HG03095 (cell line): Measurements from ENCODE around the gene TAF11L5.
"Not testable (repeated sequence)": the region's sequence is repeated elsewhere in the genome, so short reads cannot be mapped to it uniquely, and the experiment has no call there.

Source experiments
- ATAC-seq: cut with Tn5 transposase; IDR thresholded peaks from one replicate; pipeline ENCODE4 v1.9.1; 2021; ENCODE audit warnings: moderate library complexity; ENCODE audit not compliant: unreplicated experiment

TAF11L5 gene

GRCh38 chr5:17524935-17525334 lies at the start of gene TAF11L5:
TAF11L5 (plus strand) TSS chr5:17525235.
- ATAC-seq = not testable (repeated sequence)

DNA sequence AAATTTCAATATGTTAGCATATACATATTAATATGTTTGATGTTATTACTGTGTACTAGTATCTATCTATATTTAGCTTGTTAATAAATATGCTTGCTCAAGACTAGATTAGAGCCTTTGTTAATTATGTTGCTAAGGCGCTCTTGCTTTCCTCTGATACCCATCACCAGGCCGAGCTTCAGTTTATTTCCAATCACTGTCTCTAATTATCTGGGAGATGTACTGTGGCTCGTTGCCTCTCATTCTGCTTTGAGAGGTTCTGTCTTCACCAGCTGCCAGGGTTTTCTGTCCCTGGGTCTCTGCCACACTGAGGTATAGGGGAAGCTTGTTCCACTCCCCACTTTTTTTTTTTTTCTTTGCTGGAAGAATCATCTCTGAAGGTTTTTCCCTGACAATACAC lies 48.0 kb upstream of the TAF11L5 start:
- no peak for ATAC-seq

DNA sequence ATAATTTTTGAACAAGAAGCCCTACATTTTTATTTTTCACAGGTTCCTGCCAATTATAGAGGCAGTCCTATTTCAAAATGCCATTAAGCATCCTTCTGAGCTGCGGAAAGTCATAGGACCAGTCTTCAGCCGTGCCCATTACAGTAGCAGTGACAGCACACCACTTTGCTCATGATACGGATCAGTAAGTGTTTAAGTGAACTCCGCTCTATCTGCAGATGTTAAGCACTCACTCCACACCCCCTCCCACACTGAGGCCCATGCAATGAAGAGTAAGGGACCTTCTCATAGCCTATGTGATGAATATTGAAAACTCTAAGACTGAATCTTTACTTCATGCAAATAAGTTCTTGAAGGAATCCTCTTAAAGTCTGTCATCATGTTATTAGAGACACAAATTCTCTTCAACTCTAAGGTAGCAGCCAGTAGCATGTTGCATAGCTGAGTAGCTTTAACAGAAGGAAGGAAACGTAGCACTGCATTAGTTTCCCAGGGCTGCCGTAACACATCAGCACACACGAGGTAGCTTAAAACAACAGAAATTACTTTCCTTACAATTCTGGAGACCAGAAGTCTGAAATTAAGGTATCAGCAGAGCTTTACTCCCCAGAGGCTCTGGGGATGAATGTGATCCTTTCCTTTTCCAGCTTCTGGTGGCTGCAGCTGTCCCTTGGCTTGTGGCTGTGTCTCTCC lies 47.3 kb upstream of the TAF11L5 start:
- ATAC-seq = no peak

GRCh38 chr5:17481378-17481777 lies 43.7 kb upstream of the TAF11L5 start:
- no peak for ATAC-seq

GRCh38 chr5:17482790-17483189 lies 42.2 kb upstream of the TAF11L5 start:
- ATAC-seq = no peak

- ATAC-seq = not testable (repeated sequence)
Observed at GRCh38 chr5:17486464-17487173, 38.4 kb upstream of the TAF11L5 start.

- ATAC-seq = no peak
Observed at GRCh38 chr5:17487174-17487512, 37.9 kb upstream of the TAF11L5 start.

DNA sequence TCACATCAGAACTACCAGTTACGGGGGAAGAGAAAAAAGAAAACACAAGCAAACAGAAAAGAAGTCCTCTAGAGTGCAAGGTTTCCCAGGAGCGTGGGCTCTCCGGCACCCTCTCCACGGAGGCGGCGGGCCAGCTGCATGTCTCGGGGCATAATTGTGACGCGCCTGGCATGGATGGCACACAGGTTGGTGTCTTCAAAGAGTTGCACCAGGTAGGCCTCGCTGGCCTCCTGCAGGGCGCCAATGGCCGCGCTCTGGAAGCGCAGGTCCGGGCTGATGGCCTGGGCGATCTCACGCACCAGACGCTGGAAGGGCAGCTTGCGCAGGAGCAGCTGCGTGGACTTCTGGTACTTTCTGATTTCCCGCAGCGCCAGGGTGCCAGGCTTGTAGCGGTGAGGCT lies 33.8 kb upstream of the TAF11L5 start:
- ATAC-seq = not testable (repeated sequence)

- ATAC-seq = no peak
Observed at GRCh38 chr5:17492770-17493169, 32.3 kb upstream of the TAF11L5 start.

- no peak for ATAC-seq
Observed at GRCh38 chr5:17497446-17497845, 27.6 kb upstream of the TAF11L5 start.

DNA sequence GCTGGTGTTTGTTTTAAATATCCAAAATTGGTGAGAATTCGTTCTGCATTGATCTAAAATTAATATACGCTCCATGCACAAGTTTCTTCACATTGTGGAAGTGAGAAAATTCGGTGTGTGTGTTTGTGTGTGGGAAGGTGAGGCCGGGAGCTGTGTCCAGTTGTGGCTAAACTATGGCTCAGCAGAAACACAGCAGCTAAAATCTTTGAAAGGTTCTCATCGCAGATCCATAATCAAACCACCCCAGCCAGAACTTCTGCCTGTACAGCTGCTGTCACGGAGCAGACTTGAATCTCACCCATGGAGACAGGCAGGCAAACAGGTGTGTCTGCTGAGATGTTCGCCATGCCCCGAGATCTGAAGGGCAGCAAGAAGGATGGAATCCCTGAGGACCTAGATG lies 27.1 kb upstream of the TAF11L5 start, which contains the start of gene TAF11L2:
TSS of gene TAF11L2 (plus strand) at position 301 of the 400 bp plus-strand sequence.
- not testable (repeated sequence) for ATAC-seq

DNA sequence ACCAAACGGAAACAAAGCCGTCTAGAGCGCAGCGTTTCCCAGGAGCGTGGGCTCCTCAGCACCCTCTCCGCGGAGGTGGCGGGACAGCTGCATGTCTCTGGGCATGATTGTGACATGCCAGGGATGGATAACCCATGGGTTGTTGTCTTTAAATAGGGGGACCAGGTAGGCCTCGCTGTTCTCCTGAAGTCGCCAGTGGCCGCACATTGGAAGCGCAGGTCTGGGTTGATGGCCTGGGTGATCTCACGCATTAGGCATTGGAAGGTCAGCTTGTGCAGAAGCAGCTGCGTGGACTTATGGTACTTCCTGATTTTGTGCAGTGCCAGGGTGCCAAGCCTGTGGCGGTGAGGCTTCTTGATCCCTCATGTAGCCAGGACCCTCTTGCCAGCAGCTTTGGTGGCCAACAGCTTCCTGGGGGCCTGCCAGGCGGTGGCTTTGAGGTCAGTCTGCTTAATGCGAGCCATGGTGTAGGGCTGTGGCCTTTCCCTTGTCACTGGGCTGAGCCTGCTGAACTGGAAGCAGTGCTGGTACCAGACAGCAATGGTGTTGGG lies 13.2 kb upstream of the TAF11L5 start:
- no peak for ATAC-seq

GRCh38 chr5:17517526-17517925 lies 7.5 kb upstream of the TAF11L5 start:
- ATAC-seq = not testable (repeated sequence)

- not testable (repeated sequence) for ATAC-seq
Observed at GRCh38 chr5:17518067-17518466, 7.0 kb upstream of the TAF11L5 start, which contains the start of gene TAF11L3. TAF11L3 (plus strand) TSS chr5:17518367.

DNA sequence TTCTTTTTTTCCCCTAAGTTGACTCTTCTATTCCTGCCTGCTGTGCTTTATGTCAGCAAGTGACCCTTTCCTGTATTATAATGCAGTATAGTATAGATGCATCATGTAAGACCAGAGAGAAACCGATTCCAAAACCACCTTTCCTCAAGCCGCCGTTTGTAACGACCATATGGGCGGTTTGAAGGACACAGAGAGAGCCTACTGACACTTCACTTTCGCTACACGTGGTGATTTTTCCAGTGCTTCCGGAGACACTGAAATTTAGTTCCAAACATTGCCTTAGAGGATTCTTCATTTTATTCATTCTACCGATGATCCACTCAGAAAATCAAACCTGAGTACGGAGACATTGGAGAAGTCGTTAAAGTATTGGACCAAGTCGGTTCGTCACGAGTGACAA lies 5.5 kb upstream of the TAF11L5 start:
- not testable (repeated sequence) for ATAC-seq

DNA sequence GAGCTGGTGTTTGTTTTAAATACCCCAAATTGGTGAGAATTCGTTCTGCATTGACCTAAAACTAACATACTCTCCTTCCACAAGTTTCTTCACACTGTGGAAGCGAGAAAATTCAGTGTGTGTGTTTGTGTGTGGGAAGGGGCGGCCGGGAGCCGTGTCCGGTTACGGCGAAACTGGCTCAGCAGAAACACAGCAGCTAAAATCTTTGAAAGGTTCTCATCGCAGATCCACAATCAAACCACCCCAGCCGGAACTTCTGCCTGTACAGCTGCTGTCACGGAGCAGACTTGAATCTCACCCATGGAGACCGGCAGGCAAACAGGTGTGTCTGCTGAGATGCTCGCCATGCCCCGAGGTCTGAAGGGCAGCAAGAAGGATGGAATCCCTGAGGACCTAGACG lies 3.5 kb upstream of the TAF11L5 start, which contains the start of gene TAF11L4:
TSS of gene TAF11L4 (plus strand) at position 301 of the 400 bp plus-strand sequence.
- ATAC-seq = not testable (repeated sequence)

GRCh38 chr5:17526504-17526903 lies 1.5 kb downstream of the TAF11L5 start:
- ATAC-seq = not testable (repeated sequence)

GRCh38 chr5:17528369-17528768 lies 3.3 kb downstream of the TAF11L5 start, which contains the start of gene TAF11L6:
TAF11L6 (plus strand) TSS chr5:17528669.
- ATAC-seq = not testable (repeated sequence)
